ENCODE measurements around the gene NCKIPSD. TPM values are rescaled to one million over a fixed set of nuclear protein-coding genes. Genes with fewer than 3 reads are reported as not detected.

Gene NCKIPSD
- polyA plus RNA-seq, 3 donors = 4.2 to 14.8 (median 4.3) TPM

GRCh38 chr3:48642605-48643004, 43.1 kb downstream of the NCKIPSD start:
- Mint-ChIP-seq H3K36me3 (no peaks in the 10 kb centered on the region), H3K27me3 (ENCODE audit: low read depth in 3 of 3) (peaks cover 2 to 5% (median 2%) of the 10 kb centered on the region in 3 donors), H3K4me1 (no peaks in the 10 kb centered on the region), H3K4me3 (no peak overlapping the region), H3K27ac (no peak overlapping the region), H3K9me3 (no peaks in the 10 kb centered on the region)
- Histone ChIP-seq H3K4me2 (replicated peaks; ENCODE audit: extremely low read depth, low read length, poor library complexity, severe bottlenecking) (no peak overlapping the region), H3K79me2 (ENCODE audit: insufficient read depth, low read length) (no peaks in the 10 kb centered on the region), H3K27me3 (ENCODE audit: control insufficient read depth in 2 of 2, insufficient read depth in 2 of 2, low read length in 2 of 2) (no peaks in the 10 kb centered on the region), H3K4me1 (ENCODE audit: control insufficient read depth in 1 of 2, insufficient read depth in 2 of 2, low read length in 2 of 2) (no peaks in the 10 kb centered on the region), H3K9ac (ENCODE audit: insufficient read depth, low read length, poor library complexity, severe bottlenecking) (no peak overlapping the region), H3K4me3 (replicated peaks in 1 of 3; ENCODE audit: low read depth in 2 of 3, low read length in 3 of 3) (no peak overlapping the region), H3K36me3 (replicated peaks in 1 of 2; ENCODE audit: control insufficient read depth in 1 of 2, insufficient read depth in 2 of 2, low read length in 2 of 2) (no peaks in the 10 kb centered on the region), H2AFZ (ENCODE audit: insufficient read depth, low read depth, low read length, poor library complexity, severe bottlenecking) (no peak overlapping the region), H4K20me1 (ENCODE audit: insufficient read depth, low read length) (no peaks in the 10 kb centered on the region), H3K27ac (ENCODE audit: low read depth in 1 of 2, low read length in 2 of 2) (no peak overlapping the region), H3K9me3 (replicated peaks in 1 of 2; ENCODE audit: control insufficient read depth in 1 of 2, insufficient read depth in 1 of 2, low read length in 2 of 2) (no peaks in the 10 kb centered on the region)
- no peak for TF ChIP-seq CTCF (IDR thresholded peaks at IDR 0.05)
- intact Hi-C loops (cut with micrococcal nuclease) = no loop called here
- DNase-seq = no peak
- WGBS (ENCODE audit: insufficient coverage) = 99% methylated on average over 9 of the region's 12 CpGs

- Histone ChIP-seq H3K4me1 (ENCODE audit: control insufficient read depth in 1 of 2, insufficient read depth in 2 of 2, low read length in 2 of 2) (peaks cover 2 to 3% of the 10 kb centered on the region in 2 donors), H3K27me3 (ENCODE audit: control insufficient read depth in 2 of 2, insufficient read depth in 2 of 2, low read length in 2 of 2) (no peaks in the 10 kb centered on the region), H2AFZ (ENCODE audit: insufficient read depth, low read depth, low read length, poor library complexity, severe bottlenecking) (no peak overlapping the region), H3K4me3 (replicated peaks in 1 of 3; ENCODE audit: low read depth in 2 of 3, low read length in 3 of 3) (no peak overlapping the region), H3K9me3 (replicated peaks in 1 of 2; ENCODE audit: control insufficient read depth in 1 of 2, insufficient read depth in 1 of 2, low read length in 2 of 2) (no peaks in the 10 kb centered on the region), H3K36me3 (replicated peaks in 1 of 2; ENCODE audit: control insufficient read depth in 1 of 2, insufficient read depth in 2 of 2, low read length in 2 of 2) (no peaks in the 10 kb centered on the region), H3K4me2 (replicated peaks; ENCODE audit: extremely low read depth, low read length, poor library complexity, severe bottlenecking) (no peak overlapping the region), H3K27ac (ENCODE audit: low read depth in 1 of 2, low read length in 2 of 2) (no peak overlapping the region), H3K79me2 (ENCODE audit: insufficient read depth, low read length) (no peaks in the 10 kb centered on the region), H4K20me1 (ENCODE audit: insufficient read depth, low read length) (no peaks in the 10 kb centered on the region), H3K9ac (ENCODE audit: insufficient read depth, low read length, poor library complexity, severe bottlenecking) (no peak overlapping the region)
- no peak for DNase-seq
- H3K27me3 Mint-ChIP-seq (ENCODE audit: low read depth in 3 of 3) = peaks cover 2 to 5% (median 2%) of the 10 kb centered on the region in 3 donors
- no peak for TF ChIP-seq CTCF (IDR thresholded peaks at IDR 0.05)
- WGBS (ENCODE audit: insufficient coverage) = 94% methylated on average over 2 of the region's 3 CpGs
- no peaks in the 10 kb centered on the region for H3K36me3 Mint-ChIP-seq
- peaks cover 2% of the 10 kb centered on the region for H3K4me1 Mint-ChIP-seq
- H3K4me3 Mint-ChIP-seq = no peak overlapping the region
- no peak overlapping the region for H3K27ac Mint-ChIP-seq
- no peaks in the 10 kb centered on the region for H3K9me3 Mint-ChIP-seq
- intact Hi-C loops (cut with micrococcal nuclease) = no loop called here
Observed at GRCh38 chr3:48641396-48641795, 44.3 kb downstream of the NCKIPSD start.

Data from CD14-positive monocyte (primary cell).